ENCODE results near the gene PALM2AKAP2. TPM values are rescaled to one million over a fixed set of nuclear protein-coding genes. Genes with fewer than 3 reads are reported as not detected.

Gene PALM2AKAP2
- total RNA-seq, 2 experiments from 2014 or later: not detected

DNA sequence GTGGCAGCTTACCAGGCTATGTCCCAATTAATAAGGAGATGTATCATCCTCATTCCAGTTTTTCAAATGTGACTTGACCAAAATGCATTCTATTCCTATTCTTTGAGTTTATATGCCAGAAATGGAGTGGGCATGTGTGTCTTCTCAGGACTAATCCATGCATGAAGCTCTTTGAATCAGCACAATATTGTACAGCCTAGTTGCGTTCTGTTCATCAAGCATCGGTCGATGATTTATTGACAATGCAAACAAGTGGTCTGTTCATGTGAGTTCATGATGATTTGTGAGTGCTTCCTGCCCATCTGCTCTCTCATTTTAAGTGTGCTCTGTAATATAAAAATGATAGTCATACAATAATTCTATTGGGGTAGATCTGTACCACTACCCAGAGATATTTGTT, 48.3 kb downstream of the PALM2AKAP2 start:
- Histone ChIP-seq H3K4me3 (ENCODE audit: low read length) (no peak overlapping the region), H3K9me3 (ENCODE audit: control insufficient read depth in 1 of 2, insufficient read depth in 1 of 2, low read length in 2 of 2) (no peaks in the 10 kb centered on the region), H3K27me3 (ENCODE audit: control insufficient read depth in 1 of 2, insufficient read depth in 2 of 2, low read length in 2 of 2) (peaks cover 2 to 4% of the 10 kb centered on the region in 2 experiments), H3K36me3 (ENCODE audit: insufficient read depth, low read length) (no peaks in the 10 kb centered on the region), H3K4me1 (ENCODE audit: insufficient read depth, low read length) (no peaks in the 10 kb centered on the region), H3K27ac (ENCODE audit: low read depth in 1 of 2, low read length in 2 of 2) (no peak overlapping the region)
- TF ChIP-seq, protein P1, sequence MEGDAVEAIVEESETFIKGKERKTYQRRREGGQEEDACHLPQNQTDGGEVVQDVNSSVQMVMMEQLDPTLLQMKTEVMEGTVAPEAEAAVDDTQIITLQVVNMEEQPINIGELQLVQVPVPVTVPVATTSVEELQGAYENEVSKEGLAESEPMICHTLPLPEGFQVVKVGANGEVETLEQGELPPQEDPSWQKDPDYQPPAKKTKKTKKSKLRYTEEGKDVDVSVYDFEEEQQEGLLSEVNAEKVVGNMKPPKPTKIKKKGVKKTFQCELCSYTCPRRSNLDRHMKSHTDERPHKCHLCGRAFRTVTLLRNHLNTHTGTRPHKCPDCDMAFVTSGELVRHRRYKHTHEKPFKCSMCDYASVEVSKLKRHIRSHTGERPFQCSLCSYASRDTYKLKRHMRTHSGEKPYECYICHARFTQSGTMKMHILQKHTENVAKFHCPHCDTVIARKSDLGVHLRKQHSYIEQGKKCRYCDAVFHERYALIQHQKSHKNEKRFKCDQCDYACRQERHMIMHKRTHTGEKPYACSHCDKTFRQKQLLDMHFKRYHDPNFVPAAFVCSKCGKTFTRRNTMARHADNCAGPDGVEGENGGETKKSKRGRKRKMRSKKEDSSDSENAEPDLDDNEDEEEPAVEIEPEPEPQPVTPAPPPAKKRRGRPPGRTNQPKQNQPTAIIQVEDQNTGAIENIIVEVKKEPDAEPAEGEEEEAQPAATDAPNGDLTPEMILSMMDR (IDR thresholded peaks at IDR 0.05): no peak
- POLR2A ChIA-PET: no interaction called here
- Mint-ChIP-seq H3K27me3 (peaks cover 20% of the 10 kb centered on the region), H3K4me3 (no peak overlapping the region), H3K36me3 (ENCODE audit: low read depth) (no peaks in the 10 kb centered on the region), H3K4me1 (ENCODE audit: low read depth) (no peaks in the 10 kb centered on the region), H3K27ac (no peak overlapping the region), H3K9me3 (no peaks in the 10 kb centered on the region)
- CTCF ChIA-PET: no interaction called here
- DNase-seq (no peak), ATAC-seq (ENCODE audit: poor library complexity) (no peak)
- intact Hi-C loops (cut with DNase I, micrococcal nuclease): no loop called here

Data from CD4-positive, alpha-beta T cell (primary cell).